GM15510 (cell line): ENCODE data around the gene FAM3B.

Experiments
- POLR2A ChIP-seq: IDR thresholded peaks from 3 replicates; pipeline ENCODE4 v1.6.1; 2011; ENCODE audit warnings: borderline replicate concordance; ENCODE audit not compliant: insufficient read length; ENCODE audit errors: extremely low read depth

Gene FAM3B

DNA sequence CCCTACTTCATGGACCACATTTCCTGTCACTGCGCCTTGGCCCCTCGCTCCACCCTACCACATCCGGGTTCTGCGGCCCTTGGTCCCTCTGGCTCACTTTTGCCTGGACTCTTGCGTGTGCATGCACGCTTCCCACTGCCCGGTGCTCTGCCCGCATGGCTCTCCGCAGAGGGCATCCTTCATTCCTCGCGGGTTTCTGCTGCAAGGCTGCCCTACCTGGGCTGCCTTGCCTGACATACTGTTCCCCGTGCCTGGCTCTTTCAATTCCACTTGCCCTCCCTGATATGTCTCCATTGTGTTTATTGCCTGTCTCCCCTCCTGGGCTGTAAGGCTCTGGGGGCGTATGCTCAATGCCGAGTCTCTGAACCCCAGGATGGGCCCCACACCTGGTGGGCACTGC, 71.7 kb downstream of the FAM3B start:
- TF ChIP-seq POLR2A: no peak

DNA sequence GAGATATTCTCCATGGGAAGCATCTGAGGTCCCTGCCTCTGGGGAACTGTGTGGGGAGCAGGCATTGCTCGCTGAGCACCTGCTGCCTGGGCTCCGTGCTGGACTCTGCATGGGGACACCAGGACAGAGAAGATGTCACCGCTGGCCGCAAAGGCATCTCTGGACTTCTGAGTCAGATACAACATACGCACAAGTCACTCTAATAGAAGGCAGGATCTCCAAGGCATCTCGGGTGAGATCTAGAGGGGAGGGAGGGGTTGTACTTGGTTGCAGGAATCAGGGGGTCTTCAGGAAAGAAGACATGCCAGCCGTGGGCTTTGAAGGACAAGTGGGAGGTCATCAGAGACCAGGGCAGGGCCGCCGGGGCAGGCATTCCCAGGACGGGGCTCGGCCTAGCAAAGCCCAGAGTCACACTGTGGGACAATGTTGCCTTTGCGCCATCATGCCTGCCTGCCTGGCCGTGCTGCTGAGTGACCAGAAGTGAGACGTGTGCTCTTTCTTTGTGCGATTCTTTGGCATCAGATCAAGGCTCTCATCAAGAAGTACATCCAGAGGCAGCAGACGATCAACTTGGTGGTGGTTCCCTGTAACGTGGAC, 73.5 kb downstream of the FAM3B start:
- TF ChIP-seq POLR2A: no peak

DNA sequence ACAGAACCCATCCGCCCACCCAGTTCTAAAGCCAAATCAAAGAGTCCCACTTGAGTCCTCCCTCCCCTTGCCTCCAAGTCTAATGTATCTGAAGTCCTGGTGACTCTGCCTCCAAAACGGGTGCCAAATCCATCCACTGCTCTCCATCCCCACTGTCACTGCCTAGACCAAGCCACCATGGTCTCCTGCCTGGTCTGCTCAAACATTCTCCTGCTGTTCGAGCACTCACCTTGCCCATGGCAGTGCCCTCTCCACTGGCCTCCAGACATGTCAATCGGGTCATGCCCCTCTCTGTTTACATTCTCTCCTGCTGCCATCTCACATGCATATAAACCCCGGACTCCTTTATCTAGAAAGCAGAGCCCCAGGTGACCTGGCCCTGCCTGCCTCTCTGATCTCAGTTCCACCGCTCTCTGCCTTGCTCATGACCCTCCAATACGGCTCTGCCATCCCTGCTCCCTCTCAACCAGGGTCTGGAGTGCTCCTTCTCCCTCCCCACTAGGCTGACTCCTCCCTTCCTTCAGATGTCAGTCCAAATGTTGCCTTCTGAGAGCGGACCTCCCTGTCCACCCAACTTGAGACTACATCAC, 77.4 kb downstream of the FAM3B start:
- TF ChIP-seq POLR2A: no peak

GRCh38 chr21:41396558-41397075, 80.0 kb downstream of the FAM3B start:
- TF ChIP-seq POLR2A: no peak

- no peak for TF ChIP-seq POLR2A
Observed at GRCh38 chr21:41397471-41397891, 80.9 kb downstream of the FAM3B start.

DNA sequence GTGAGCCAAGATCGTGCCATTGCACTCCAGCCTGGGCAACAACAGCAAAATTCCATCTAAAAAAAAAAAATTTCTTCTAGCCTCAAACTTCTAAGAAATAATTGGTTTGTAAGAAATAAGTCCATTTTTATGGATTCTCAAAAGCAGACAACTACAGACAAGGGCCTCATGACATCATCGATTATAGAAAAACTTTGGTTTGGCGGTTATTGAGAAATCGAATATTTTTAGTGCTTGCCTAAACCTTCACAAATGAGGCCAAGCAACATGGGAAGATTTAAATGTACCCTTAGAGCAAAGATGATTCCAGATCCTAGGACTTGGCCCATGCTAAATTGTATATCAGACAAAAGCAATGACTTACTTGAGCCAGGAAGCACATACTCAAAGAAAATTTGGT, 81.7 kb downstream of the FAM3B start:
- no peak for TF ChIP-seq POLR2A

- no peak for TF ChIP-seq POLR2A
Observed at GRCh38 chr21:41398831-41399230, 82.2 kb downstream of the FAM3B start.

DNA sequence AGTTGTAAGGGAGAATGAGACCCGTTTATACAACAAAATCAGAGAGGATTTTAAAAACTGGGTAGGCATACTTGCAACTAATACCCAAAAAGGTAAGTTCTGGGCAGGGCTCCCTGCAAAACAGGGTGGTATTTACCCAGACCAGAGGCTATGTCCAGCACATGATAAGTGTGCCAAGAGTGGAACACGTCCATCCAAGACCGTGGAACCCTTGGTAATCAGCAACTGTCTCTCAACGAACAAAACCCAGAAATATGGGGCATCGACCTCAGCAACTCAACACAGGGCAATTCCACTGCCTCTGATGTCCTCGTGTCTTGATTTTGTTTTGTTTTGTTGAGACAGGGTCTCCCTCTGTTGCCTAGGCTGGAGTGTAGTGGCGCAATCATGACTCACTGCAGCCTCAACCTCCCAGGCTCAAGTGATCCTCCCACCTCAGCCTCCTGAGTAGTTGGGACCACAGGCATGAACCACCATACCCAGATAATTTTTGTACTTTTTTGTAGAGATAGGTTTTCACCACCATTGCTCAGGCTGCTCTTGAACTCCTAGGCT, 82.7 kb downstream of the FAM3B start:
- no peak for TF ChIP-seq POLR2A

- no peak for TF ChIP-seq POLR2A
Observed at GRCh38 chr21:41402231-41402630, 85.6 kb downstream of the FAM3B start.

- no peak for TF ChIP-seq POLR2A
Observed at GRCh38 chr21:41402796-41403195, 86.2 kb downstream of the FAM3B start.

DNA sequence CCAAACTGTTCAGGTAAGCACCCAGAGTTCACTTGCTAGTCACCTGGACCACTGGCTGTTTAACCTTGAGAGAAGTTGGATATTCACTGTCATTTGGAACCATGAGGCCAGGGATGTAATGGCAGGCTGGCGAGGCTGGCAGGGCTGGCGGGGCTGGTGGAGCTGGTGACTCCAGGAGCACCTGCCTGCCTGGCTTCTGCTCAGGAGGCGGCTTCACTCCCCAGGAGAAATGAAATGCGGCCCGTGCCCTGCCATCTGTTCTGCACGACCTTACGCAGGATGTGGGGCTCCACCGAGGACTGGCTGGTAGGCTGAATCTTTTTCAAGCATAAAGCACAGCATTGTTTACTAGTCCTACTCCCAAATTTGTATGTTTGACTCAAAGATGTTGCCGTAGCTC, 86.7 kb downstream of the FAM3B start:
- TF ChIP-seq POLR2A: no peak

GRCh38 chr21:41403966-41404365, 87.4 kb downstream of the FAM3B start:
- TF ChIP-seq POLR2A: no peak

DNA sequence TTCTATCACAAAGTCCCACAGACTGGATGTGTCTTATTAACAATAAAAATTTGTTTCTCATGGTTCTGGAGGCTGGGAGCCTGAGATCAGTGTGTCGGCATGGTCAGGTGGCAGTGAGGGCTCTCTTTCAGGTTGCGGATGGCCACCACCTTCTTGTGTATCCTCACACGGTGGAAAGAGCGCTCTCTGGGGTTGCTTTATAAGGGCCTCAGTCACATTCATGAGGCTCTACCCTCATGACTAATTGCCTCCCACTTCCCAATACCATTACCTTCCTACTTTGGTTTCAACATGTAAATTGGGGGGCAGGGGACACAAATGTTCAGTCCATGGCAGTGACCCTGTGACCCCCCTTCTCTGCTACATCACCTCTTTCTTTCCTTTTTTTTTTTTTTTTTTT, 88.7 kb downstream of the FAM3B start:
- no peak for TF ChIP-seq POLR2A

- no peak for TF ChIP-seq POLR2A
Observed at GRCh38 chr21:41406340-41406739, 89.7 kb downstream of the FAM3B start.
